Measurements from ENCODE around the gene OR2J1. TPM values are rescaled to one million over a fixed set of nuclear protein-coding genes. Genes with fewer than 3 reads are reported as not detected.

The OR2J1 gene
- polyA plus RNA-seq, 4 donors: not detected

Other genes starting within 250 kb of the OR2J1 start
- 10 to 100 TPM; 64.2 to 94.0 (median 72.8) TPM for gene TRIM27, start 175.5 kb upstream of the OR2J1 start, polyA plus RNA-seq (ENCODE audit: insufficient read length in 4 of 4)
- gene ZNF311, start 94.2 kb upstream of the OR2J1 start, polyA plus RNA-seq (ENCODE audit: insufficient read length in 4 of 4): 1 to 10 TPM; 5.2 to 6.9 (median 6.7) TPM
- gene OR2W1, start 54.3 kb upstream of the OR2J1 start, polyA plus RNA-seq (ENCODE audit: insufficient read length in 4 of 4): not detected
- gene OR2B3, start 12.2 kb upstream of the OR2J1 start, polyA plus RNA-seq (ENCODE audit: insufficient read length in 4 of 4): not detected
- gene OR2J3, start 8.6 kb downstream of the OR2J1 start, polyA plus RNA-seq (ENCODE audit: insufficient read length in 4 of 4): not detected
- not detected for gene OR2J2, start 71.4 kb downstream of the OR2J1 start, polyA plus RNA-seq (ENCODE audit: insufficient read length in 4 of 4)
- gene OR14J1, start 202.2 kb downstream of the OR2J1 start, polyA plus RNA-seq (ENCODE audit: insufficient read length in 4 of 4): under 1 TPM; 0.03 to 0.12 (median 0.04) TPM

Measured in left renal pelvis (tissue), 4 donors.